ENCODE data around the gene THOC1. TPM values are rescaled to one million over a fixed set of nuclear protein-coding genes. Genes with fewer than 3 reads are reported as not detected.
"Not testable (repeated sequence)": the region's sequence is repeated elsewhere in the genome, so short reads cannot be mapped to it uniquely, and the experiment has no call there.

The THOC1 gene
- total and polyA plus RNA-seq, 10 donors: 32.7 to 91.9 (median 52.4) TPM

GRCh38 chr18:312415-312814 lies 44.6 kb upstream of the THOC1 start:
- TF ChIP-seq POLR2A (IDR thresholded peaks at IDR 0.05) (no peak), CTCF (IDR thresholded peaks at IDR 0.05 in 8 of 11, conservative IDR thresholded peaks at IDR 0.05 in 3 of 11) (no peak), POLR2AphosphoS5 (IDR thresholded peaks at IDR 0.05) (no peak)
- H3K27me3 ChIP-seq (replicated peaks in 1 of 7): no peaks in the 10 kb centered on the region
- H3K27ac ChIP-seq: no peak overlapping the region
- H3K4me3 ChIP-seq: no peak overlapping the region
- no peak for DNase-seq
- intact Hi-C loops (cut with DNase I; ENCODE audit: low total_unique reads): no loop called here
- H3K36me3 ChIP-seq: no peaks in the 10 kb centered on the region
- WGBS, 5 donors: 63 to 82% (median 65%) methylated on average over 4 of the region's 4 CpGs
- H3K4me1 ChIP-seq: no peaks in the 10 kb centered on the region
- H3K9me3 ChIP-seq: no peaks in the 10 kb centered on the region

GRCh38 chr18:310042-310441 lies 42.2 kb upstream of the THOC1 start:
- H3K27me3 ChIP-seq (replicated peaks in 1 of 7): no peaks in the 10 kb centered on the region
- H3K27ac ChIP-seq: no peak overlapping the region
- no peak for DNase-seq
- TF ChIP-seq POLR2A (IDR thresholded peaks at IDR 0.05) (no peak), CTCF (IDR thresholded peaks at IDR 0.05 in 8 of 11, conservative IDR thresholded peaks at IDR 0.05 in 3 of 11) (no peak), POLR2AphosphoS5 (IDR thresholded peaks at IDR 0.05) (no peak)
- H3K4me1 ChIP-seq: no peaks in the 10 kb centered on the region
- H3K9me3 ChIP-seq: no peaks in the 10 kb centered on the region
- intact Hi-C loops (cut with DNase I; ENCODE audit: low total_unique reads): no loop called here
- no peak overlapping the region for H3K4me3 ChIP-seq
- H3K36me3 ChIP-seq: no peaks in the 10 kb centered on the region

GRCh38 chr18:308086-308485 lies 40.2 kb upstream of the THOC1 start:
- DNase-seq; H3K27ac ChIP-seq; H3K4me1 ChIP-seq; intact Hi-C loops (cut with DNase I; ENCODE audit: low total_unique reads); H3K36me3 ChIP-seq; H3K4me3 ChIP-seq; H3K27me3 ChIP-seq (replicated peaks in 1 of 7); H3K9me3 ChIP-seq: not testable (repeated sequence)
- 73 to 96% (median 93%) methylated on average over 4 of the region's 4 CpGs for WGBS, 5 donors

- H3K36me3 ChIP-seq: no peaks in the 10 kb centered on the region
- no peaks in the 10 kb centered on the region for H3K9me3 ChIP-seq
- TF ChIP-seq POLR2AphosphoS5 (IDR thresholded peaks at IDR 0.05) (no peak), POLR2A (IDR thresholded peaks at IDR 0.05) (no peak), CTCF (IDR thresholded peaks at IDR 0.05 in 8 of 11, conservative IDR thresholded peaks at IDR 0.05 in 3 of 11) (no peak)
- H3K4me3 ChIP-seq: no peak overlapping the region
- H3K27me3 ChIP-seq (replicated peaks in 1 of 7): no peaks in the 10 kb centered on the region
- H3K4me1 ChIP-seq: no peaks in the 10 kb centered on the region
- WGBS, 5 donors: 75 to 87% (median 82%) methylated on average over 7 of the region's 7 CpGs
- no peak for DNase-seq
- intact Hi-C loops (cut with DNase I; ENCODE audit: low total_unique reads): no loop called here
- H3K27ac ChIP-seq: no peak overlapping the region
These were observed 38.9 kb upstream of the THOC1 start for GRCh38 chr18:306608-307255.

Measured in spleen (tissue), 11 donors.